GM21723 (cell line): ENCODE results near the gene SUZ12.
"Not testable (repeated sequence)": the region's sequence is repeated elsewhere in the genome, so short reads cannot be mapped to it uniquely, and the experiment has no call there.

ENCODE experiments used
- ATAC-seq: cut with Tn5 transposase; IDR thresholded peaks from one replicate; pipeline ENCODE4 v1.9.1; 2021; ENCODE audit warnings: mild to moderate bottlenecking, moderate library complexity; ENCODE audit not compliant: unreplicated experiment

The SUZ12 gene

DNA sequence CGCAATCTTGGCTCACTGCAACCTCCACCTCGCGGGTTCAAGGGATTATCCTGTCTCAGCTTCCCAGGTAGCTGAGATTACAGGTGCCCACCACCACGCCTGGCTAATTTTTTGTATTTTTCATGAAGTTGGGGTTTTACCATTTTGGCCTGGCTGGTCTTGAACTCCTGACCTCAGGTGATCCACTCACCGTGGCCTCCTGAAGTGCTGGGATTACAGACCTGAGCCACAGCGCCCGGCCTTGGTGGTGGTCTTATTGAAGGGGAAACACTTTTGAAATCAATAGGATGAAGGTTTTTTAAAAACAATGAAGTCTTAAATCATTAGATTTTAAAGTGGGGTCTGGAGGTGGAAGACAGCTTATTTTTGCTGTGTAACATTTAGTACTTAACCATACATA lies 5.6 kb downstream of the SUZ12 start:
- ATAC-seq = not testable (repeated sequence)

DNA sequence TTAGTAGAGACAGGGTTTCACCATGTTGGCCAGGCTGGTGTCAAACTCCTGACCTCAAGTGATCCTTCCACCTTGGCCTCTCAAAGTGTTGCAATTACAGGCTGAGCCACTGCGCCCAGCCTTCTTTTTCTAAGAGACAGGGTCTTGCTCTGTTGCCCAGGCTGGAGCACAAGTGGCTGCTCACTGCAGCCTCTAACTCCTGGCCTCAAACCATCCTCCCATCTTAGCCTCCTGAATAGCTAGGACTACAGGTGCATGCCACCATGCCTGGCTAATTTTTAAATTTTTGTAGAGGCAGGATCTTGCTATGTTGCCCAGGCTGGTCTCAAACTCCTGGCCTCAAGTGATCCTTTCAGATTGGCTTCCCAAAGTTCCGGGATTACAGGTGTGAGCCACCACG lies 15.1 kb downstream of the SUZ12 start:
- not testable (repeated sequence) for ATAC-seq

DNA sequence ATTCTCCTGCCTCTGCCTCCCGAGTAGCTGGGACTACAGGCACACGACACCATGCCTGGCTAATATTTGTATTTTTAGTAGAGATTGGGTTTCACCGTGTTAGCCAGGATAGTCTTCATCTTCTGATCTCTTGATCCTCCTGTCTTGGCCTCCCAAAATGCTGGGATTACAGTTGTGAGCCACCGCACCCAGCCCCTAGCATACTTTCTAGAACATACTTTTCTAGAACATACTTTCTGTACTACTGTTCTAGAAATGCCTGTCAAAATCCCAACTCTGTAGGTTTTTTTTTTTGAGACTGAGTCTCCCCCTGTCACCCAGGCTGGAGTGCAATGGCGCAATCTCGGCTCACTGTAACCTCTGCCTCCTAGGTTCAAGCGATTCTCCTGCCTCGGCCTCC lies 27.3 kb downstream of the SUZ12 start:
- ATAC-seq = not testable (repeated sequence)

DNA sequence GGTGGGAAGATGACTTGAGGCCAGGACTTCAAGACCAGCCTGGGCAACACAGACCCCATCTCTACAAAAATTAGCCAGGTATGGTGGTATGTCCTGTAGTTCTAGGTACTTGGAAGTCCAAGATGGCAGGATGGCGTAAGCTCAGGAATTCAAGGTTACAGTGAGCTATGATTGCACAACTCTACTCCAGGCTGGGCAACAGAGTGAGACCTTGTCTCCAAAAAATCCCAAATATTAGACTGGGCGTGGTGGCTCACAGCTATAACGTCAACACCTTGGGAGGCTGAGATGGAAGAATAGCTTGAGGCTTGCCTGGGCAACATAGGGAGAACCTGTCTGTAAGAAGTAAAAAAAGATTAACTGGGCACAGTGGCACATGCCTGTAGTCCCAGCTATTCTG lies 30.8 kb downstream of the SUZ12 start:
- ATAC-seq = no peak

DNA sequence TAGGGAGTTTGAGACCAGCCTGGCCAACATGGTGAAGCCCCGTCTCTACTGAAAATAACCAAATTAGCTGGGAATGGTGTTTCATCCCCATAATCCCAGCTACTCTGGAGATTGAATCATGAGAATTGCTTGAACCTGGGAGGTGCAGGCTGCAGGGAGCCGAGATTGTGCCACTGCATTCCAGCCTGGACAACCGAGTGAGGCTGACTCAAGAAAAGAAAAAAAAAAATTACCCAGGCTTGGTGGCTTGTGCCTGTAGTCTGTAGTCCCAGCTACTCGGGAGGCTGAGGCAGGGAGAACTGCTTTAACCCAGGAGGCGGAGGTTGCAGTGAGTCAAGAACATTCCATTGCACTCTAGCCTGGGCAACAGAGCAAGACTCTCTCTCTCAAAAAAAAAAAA lies 33.6 kb downstream of the SUZ12 start:
- ATAC-seq = not testable (repeated sequence)

DNA sequence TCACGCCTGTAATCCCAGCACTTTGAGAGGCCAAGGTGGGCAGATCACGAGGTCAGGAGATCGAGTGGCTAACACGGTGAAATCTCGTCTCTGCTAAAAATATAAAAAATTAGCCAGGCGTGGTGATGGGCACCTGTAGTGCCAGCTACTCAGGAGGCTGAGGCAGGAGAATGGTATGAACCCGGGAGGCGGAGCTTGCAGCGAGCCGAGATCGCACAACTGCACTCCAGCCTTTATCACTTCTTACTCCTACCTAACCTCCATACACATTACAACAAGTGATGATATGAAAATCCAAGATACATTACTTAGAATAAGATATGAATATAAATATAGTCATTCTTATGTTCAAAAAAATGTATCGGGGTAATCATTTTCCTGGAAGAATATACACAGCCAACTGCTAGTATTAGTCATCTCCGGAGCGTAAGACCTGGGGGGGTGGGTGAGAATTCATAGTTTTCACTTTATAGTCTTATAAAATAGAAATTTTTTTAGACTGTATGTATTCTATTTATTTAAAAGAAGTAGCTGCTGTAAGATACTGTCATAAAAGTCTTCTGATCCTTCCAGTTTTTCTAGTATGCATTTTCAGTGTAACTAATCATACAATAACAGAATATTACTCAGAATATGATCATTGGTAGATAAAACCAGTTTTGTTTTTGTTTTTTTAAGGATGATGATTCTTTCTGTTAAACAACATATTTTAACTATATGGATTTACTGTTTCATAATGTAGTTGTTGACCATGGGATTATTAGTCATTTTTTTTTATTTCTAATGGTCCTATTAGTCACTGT lies 37.7 kb downstream of the SUZ12 start:
- not testable (repeated sequence) for ATAC-seq

DNA sequence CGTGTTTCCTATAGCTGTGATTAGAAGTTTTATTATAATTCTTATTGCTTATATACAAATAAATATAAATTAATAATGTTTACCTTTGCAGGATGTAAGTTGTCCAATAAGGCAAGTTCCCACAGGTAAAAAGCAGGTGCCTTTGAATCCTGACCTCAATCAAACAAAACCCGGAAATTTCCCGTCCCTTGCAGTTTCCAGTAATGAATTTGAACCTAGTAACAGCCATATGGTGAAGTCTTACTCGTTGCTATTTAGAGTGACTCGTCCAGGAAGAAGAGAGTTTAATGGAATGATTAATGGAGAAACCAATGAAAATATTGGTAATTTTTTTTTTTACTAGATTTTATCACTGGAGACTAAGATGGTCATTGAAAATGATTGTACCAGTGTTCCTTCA lies 38.6 kb downstream of the SUZ12 start:
- not testable (repeated sequence) for ATAC-seq

DNA sequence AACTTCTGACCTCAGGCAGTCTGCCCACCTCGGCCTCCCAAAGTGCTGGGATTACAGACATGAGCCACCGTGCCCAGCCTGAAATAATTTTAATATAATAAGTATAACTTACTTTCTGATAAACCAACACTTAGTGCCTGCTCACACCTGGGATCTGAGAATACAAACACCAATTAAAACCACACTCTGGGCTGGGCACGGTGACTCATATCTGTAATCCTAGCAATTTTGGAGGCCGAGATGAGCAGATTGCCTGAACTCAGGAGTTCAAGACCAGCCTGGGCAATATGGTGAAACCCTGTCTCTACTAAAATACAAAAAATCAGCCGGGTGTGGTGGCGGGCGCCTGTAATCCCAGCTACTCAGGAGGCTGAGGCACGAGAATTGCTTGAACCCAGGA lies 55.0 kb downstream of the SUZ12 start:
- not testable (repeated sequence) for ATAC-seq

DNA sequence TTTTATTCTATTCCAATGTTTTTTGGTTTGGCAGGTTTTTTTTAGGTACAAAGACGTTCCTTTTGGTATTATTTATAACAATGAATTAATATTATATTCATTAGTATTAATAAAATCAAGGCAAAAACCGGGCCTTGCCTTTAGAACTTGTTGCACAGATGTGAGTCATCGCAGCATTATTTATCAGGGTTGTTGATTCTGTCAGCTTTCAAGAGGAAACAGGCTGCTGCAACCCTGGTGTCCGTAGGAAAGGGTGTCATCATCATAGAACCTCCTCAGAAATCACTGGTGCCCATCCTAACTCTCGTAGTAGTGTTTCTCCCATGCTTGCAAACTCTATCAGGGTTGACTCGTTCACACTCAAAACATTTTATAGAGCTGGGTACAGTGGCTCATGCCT lies 60.2 kb downstream of the SUZ12 start:
- no peak for ATAC-seq

DNA sequence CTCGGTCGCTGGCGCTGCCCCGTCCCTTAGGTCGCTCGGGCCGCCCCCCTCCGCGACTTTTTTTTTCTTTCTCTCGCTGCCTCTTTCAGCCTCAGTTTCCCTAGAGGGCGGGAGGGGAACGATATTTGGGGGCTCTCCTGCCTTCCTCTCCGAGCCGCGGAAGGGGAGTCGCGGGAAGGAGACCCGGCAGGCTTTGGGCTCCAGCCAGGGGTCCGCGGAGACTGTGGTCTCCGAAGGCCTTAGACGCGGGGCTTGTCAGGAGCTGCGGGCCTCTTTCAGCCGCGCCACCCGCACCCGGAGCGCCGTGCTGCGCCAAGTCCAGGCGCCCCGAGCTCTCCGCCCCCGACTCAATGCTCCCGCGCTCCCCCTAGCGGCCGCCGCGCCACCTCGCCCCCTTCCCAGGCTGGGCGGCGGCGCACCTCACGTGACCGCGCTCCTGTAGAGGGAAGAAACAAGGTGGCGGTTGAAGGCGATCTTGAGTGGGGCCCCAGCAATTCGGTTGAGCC lies 70.2 kb downstream of the SUZ12 start, which contains the start of gene LRRC37B:
Gene LRRC37B (plus strand): TSS at position 427 of the 506 bp plus-strand sequence. CDS start 14,010 bp downstream, outside the sequence.
- peak; percentile 83 for ATAC-seq

DNA sequence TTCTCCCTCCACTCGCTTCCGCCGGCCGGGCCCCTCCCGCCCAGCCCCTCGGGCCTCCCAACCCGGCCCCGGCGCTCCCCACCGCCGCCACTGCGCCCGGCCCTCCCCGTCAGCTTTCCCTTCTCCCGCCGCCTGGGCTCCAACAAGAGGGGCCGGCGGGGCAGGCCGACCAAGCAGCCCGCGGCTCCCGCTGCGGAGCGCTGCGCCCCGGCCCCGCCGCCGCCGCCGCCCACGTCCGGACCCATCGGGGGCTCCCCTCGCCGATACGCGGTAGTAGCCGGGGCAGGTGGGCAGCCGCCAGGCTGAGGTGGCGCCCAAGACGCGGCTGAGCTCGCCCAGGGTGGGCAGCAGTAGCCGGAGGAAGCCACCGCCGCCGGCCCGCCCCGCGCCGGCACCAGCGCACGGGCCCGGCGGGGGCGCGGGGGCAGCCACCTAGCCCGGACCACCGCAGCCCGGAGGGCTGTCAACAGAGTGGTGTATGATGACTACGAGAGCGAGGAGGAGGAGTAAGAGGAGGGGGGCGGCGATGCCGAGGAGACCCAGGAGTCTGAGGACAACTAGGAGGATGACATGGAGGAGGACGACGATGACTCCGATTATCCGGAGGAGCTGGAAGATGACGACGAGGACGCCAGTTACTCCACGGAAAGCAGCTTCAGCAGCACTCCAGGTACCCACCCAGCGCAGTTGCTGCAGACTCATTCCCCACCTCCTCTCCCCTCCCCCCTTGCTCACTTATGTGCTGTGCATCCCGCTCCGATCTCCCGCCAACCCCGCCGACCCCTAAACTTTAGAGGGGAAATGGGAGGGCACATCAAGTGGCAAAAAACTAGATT lies 70.9 kb downstream of the SUZ12 start:
- ATAC-seq = peak; percentile 47

DNA sequence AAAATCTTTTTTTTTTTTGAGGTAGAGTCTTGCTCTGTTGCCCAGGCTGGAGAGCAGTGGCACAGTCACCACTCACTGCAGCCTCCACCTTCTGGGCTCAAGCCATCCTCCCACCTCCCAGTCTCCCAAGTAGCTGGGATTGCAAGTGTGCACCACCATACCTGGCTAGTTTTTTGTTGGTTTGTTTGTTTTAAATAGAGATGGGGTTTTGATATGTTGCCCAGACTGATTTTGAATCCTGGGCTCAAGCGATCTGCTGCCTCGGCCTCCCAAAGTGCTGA lies 72.4 kb downstream of the SUZ12 start:
- ATAC-seq = no peak

DNA sequence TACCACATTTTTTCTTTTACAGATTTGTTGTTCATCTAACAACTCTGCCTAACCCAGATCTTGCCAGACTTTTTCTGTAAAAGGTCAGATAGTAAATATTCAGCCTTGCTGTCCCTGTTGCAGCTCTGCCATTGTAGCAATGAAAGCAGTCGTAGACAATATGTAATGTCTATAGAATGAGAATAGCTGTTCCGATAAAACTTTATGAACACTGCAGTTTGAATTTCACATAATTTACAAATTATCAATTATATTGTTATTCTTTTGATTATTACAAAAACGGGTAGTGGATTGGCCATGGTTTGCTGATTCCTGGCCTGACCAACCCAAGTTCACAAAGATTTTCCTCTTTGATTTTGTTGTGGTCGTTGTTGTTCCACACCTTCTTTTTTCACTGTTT lies 73.3 kb downstream of the SUZ12 start:
- no peak for ATAC-seq

DNA sequence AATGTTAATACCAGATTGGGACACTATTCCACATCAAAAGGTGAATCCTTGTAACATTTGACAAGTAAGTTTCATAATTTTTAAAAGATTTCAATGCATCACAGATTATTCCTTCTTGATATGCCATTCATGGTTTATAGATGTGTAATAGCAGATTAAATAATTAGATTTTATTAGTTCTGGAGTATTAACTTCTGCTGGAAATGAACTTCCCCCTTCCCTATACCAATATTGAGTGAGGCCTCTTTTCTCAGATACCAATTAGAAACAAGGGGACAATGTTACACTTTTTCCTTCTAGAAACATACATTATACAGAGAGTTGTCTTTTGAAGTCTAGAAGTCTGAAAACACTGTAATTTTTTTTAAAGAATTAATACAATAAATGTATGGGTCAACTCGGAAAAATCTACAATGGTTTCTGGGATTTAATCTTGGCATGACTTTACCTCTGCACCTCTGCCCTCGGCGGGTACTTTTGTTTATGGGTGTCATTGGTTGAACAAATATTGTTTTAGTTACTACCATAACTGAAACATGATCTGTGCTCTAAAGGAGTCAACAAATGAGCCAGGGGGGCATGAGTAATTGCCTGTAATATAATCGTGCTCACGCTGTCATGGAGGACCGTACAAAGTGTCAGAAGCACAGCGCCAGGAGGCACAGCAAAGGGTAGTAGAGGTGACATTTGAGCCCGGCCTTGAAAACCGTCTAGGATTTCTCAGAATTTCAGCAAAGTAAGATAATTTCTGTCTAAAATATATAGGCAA lies 78.6 kb downstream of the SUZ12 start:
- ATAC-seq = no peak

DNA sequence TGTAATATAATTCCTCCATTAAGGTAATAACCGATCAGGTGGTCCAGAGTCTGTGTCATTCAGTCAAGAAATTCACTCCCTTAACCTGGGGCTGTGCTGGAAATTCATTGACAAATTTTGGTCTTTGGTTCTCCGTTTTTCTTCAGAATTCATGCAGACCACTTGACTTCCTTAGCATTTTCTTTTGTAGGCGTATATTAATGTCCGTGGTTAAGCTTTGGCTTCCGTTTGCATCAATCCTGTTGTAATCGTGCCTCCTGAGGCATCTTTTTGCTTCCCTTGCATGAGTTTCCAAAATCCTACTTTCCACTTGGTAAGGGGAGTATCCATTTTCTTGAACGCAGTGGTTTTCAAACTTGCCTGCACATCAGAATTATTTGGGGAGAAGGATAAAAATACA lies 79.4 kb downstream of the SUZ12 start:
- ATAC-seq = no peak

DNA sequence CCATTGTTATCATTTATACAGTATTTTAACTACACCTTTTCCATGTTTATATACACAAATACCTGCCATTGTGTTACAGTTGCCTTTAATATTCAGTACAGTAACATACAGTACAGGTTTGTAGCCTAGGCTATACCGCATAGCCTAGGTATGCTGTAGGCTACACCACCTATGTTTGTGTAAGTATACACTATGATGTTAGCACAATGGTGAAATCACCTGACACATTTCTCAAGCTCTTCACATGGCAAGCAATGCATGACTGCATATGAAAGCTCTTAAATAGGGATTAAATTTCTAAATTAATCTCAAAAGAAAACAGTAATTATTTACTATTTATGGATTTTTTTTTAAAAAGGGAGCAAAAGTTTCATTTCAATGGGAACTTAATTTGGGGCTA lies 82.4 kb downstream of the SUZ12 start:
- no peak for ATAC-seq

DNA sequence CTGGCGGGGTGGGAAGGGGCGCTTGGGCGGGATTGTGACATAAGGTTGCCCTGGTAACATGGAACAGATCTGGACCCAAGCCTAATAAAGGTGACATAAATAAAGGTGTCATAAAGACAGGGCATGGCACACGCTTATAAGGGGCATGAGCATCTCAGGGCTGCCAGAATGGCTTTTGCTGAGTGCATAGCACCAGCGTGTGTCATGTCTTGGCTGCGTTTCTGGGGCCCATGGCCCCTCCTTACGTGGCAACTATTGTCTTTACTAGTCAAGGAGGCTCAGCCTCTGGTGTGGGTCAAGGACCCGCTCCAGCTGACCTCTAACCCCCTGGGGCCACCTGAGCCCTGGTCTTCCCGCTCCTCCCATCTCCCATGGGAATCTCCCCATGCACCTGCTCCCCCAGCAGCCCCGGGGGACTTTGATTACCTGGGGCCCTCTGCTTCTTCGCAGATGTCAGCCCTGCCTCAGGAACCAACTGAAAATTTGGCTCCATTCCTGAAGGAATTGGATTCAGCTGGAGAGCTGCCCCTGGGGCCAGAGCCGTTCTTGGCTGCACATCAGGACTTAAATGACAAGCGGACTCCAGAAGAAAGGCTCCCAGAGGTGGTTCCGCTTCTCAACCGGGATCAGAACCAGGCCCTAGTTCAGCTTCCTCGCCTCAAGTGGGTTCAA lies 84.3 kb downstream of the SUZ12 start:
- no peak for ATAC-seq

DNA sequence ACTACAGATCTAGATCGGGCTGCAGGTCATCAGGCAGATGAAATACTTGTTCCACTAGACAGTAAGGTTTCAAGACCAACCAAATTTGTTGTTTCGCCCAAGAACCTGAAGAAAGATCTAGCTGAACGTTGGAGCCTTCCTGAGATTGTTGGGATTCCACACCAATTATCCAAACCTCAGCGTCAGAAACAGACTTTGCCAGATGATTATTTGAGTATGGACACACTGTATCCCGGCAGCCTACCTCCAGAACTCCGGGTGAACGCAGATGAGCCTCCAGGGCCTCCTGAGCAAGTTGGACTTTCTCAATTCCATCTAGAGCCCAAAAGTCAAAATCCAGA lies 84.8 kb downstream of the SUZ12 start:
- ATAC-seq = no peak

DNA sequence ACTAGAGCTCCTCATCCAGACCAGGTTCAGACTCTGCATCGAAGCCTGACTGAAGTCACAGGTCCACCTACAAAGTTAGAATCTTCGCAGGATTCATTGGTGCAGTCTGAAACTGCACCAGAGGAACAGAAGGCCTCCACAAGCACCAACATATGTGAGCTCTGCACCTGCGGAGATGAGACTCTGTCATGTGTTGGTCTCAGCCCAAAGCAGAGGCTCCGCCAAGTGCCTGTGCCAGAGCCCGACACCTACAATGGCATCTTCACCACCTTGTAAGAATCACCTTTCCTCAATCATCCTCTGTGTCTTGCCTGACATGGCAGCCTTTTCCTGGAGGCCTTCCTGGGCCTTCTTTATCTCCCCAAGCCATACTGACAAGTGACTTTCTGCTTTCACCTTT lies 85.7 kb downstream of the SUZ12 start:
- not testable (repeated sequence) for ATAC-seq

DNA sequence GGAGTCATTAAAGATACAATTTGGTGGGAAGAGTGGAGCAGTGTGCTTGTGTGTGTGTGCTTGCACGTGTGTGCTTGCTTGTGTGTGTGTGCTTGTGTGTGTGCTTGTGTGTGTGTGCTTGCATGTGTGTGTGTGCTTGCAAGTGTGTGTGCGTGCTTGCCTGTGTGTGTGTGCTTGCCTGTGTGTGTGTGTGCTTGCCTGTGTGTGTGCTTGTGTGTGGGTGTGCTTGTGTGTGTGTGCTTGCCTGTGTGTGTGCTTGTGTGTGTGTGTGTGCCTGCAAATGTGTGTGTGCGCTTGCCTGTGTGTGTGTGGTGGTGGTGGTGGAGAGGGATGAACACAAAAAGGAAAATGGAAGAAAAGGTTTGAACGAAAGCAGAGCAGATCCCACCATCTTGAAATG lies 90.5 kb downstream of the SUZ12 start:
- not testable (repeated sequence) for ATAC-seq

DNA sequence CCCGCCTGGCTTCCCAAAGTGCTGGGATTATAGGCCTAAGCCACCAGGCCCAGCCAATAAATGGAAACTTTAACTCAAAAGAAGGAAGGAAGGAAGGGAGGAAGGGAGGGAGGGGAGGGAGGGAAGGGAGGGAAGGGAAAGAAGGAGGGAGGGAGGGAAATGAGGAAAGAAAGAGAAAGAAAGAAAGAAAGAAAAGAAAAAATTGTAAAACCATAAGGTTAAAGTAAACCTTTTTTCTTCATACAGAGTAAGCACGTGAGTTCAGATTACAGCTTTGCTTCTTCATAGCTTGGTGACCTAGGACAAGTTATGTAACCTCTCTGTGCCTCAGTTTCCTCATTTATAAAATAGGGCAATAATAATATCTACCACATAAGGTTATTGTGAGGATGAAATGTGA lies 96.4 kb downstream of the SUZ12 start:
- ATAC-seq = no peak
